Activated gamma-delta T cell treated with Interleukin-2 at 50 U/mL for 16 hours (primary cell): Measurements from ENCODE around the gene GJB2.

Experiments used
- DNase-seq: peaks from one replicate; pipeline ENCODE4 v3.0.0-alpha.2; 2020

GJB2 gene

DNA sequence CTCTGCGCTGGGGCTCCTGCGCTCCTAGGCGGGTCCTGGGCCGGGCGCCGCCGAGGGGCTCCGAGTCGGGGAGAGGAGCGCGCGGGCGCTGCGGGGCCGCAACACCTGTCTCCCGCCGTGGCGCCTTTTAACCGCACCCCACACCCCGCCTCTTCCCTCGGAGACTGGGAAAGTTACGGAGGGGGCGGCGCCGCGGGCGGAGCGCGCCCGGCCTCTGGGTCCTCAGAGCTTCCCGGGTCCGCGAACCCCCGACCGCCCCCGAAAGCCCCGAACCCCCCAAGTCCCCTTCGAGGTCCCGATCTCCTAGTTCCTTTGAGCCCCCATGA lies at the start of gene GJB2:
TSS of gene GJB2 (minus strand) at position 103 of the 326 bp plus-strand sequence. CDS start 3,357 bp downstream, outside the sequence.
- no peak for DNase-seq

DNA sequence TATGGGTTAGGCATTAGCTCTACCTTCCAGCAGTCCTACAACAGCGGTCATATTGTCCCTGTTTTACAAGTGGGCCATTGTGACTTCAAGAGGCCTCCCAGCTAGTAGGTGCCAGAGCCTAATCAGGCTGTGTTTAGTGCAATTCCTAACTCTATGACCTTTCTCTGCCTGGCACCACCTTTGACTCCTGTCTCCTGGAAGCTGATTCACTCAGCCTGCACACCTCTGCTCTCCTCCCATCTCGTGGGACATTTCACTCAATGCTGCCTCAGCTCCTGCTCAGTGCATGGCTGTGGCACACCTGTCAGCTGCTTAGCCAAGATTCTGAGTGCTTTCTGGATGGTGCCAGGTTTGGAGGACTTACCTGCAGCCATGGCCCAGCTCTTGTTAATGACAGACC lies 48.9 kb upstream of the GJB2 start:
- no peak for DNase-seq

DNA sequence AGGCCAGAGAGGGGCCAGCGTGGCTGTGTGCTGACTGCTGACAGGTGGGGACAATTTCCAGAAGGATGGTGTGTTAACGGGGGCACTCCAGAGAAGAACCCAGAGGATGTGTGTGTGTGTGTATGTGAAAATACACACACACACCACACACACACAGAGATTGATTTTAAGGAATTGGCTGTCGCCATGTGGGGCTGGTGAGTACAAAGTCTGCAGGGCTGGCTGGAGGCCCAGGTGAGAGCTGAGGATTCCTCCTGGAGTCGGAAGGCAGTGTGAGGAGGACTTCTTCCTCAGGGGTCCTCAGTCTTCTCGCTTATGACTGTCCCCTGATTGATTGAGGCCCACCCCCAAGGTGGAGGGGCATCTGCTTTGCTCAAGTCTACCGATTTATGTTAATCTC lies 47.0 kb upstream of the GJB2 start:
- DNase-seq, result no peak

GRCh38 chr13:20232556-20233277 lies 40.0 kb upstream of the GJB2 start:
- DNase-seq, result no peak

- DNase-seq, result no peak
Measured at GRCh38 chr13:20231839-20232555, 39.3 kb upstream of the GJB2 start, which contains the start of gene GJB6. Gene GJB6 (minus strand): TSS chr13:20232319. CDS start chr13:20223480, 8,839 bp downstream.

GRCh38 chr13:20230913-20231838 lies 38.4 kb upstream of the GJB2 start:
- no peak for DNase-seq

- DNase-seq, result no peak
Measured at GRCh38 chr13:20227730-20228129, 35.0 kb upstream of the GJB2 start.

DNA sequence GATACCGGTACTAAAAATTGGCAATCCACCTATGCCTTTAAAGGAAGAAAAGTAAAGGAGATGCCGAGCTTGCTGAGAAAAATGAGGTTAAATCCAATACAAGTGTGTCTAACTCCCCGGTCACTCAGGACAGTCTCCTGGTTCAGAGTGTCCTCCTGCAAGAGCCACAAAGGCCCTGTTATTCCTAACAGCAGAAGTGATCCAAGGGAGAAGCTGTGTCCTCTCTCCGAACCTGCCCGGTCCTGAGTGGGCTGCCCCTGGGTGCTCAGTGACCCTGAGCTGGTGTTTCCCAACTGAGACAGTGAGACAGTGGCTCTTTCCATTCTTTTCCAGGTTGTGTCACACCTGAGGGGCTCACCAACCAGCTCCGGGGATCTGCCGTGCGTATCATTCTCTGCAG lies 34.5 kb upstream of the GJB2 start:
- no peak for DNase-seq

DNA sequence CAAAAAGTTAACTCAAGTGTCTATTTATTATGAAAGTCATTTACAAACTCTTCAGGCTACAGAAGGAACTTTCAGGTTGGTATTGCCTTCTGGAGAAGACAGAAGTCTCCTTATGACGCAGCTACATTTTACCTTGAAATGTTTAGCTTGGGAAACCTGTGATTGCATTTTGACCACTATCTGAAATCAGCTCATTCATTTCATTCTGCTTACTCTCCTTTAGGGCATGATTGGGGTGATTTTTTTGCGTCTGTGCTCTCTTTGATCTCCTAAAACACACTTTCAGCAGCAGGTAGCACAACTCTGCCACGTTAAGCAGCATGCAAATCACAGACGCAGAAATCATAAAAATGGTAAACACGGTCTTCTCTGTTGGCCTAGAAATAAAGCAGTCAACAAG lies 29.8 kb upstream of the GJB2 start:
- DNase-seq, result no peak

DNA sequence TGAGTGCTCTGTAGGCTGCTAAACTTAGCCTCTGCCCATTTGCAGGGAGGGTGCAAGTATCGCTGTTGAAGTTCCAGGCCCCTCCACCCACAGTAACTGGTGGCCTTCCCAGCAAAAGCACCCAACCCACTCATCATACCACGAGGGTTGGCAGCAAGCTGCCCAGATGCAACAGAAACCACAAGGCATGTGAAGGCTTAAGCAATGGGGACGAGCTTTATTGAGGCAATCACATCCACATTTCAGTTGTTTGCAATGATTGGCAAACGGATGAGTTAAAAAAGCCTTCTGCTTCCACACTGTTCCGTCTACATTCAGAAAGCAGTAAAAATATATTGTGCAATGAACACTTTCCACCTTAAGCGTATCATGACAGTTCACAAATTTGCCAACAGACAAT lies 29.0 kb upstream of the GJB2 start:
- DNase-seq, result no peak

- DNase-seq, result no peak
Measured at GRCh38 chr13:20219577-20219976, 26.8 kb upstream of the GJB2 start.

GRCh38 chr13:20217168-20217567 lies 24.4 kb upstream of the GJB2 start:
- no peak for DNase-seq

- no peak for DNase-seq
Measured at GRCh38 chr13:20209948-20210347, 17.2 kb upstream of the GJB2 start.

- no peak for DNase-seq
Measured at GRCh38 chr13:20206698-20207235, 14.0 kb upstream of the GJB2 start.

DNA sequence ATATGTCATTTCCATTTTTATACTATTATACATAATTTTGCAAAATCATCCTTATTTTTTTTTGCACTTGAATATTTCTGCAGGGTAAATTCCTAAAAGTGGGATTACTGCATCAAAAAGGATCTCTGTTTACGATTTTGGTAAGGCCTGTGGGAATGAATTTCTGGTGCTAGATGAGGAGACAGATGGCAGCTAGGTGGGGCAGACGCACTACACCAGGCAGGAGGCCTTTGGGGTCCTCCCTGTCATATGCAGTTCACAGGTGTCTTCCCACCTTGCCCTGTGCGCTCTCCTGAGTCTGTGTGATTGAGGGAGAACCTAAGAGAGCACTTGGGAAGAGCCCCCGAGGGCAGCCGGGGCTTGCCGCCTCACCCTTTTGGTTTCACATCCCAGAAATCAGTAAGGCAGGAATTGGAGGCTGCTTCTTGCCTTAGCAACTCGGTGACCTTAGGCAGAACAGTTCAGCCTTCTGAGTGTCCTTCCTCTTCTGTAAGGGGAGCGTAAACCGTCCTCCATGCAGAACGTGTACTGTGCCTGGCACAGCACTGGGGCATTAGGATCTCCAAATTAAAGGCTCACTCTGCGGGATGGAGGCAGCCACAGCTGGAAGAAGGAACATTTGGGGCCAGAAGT lies 13.4 kb upstream of the GJB2 start:
- no peak for DNase-seq

GRCh38 chr13:20198781-20199180 lies 6.0 kb upstream of the GJB2 start:
- no peak for DNase-seq

DNA sequence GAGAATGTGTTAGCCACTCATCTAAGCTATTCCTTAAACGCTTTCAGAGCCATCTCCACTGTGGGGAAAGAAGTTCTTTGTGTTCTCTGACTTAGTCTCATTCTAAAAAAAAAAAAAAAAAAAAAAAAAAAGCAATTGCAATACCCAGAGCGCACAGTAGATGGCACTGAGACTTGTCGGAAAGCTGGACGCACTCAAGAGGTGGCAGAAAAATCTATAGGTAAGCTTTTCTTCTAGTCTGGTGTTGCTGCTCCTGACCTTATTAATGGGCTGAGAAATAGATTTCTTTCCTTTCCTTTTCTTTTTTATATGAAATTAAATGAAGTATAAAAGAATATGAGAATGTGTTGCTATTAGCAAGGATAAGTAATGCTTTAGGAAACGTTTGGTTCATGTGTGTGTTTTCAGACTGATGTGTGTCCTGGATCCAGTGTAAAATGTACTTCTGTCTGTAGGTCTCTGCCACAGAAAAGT lies 4.7 kb upstream of the GJB2 start:
- no peak for DNase-seq

DNA sequence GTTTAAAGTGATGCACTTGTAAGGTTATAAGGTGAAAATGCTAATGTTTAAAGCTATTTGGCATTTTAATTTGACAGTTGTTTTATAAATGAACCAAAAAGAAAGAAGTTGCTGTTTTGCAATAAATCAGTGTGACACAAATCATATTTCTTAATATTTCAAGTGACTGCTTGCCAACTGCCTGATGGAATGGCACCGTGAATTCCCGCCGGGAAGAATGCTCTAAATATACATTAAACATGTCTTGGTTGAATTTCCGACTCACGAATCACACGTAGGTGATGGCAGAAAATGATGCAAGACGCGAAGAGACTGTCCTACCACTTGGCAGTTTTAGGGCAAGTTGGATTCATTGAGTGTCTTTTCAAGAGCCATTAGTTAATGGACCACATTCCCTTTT lies 3.1 kb upstream of the GJB2 start:
- no peak for DNase-seq

DNA sequence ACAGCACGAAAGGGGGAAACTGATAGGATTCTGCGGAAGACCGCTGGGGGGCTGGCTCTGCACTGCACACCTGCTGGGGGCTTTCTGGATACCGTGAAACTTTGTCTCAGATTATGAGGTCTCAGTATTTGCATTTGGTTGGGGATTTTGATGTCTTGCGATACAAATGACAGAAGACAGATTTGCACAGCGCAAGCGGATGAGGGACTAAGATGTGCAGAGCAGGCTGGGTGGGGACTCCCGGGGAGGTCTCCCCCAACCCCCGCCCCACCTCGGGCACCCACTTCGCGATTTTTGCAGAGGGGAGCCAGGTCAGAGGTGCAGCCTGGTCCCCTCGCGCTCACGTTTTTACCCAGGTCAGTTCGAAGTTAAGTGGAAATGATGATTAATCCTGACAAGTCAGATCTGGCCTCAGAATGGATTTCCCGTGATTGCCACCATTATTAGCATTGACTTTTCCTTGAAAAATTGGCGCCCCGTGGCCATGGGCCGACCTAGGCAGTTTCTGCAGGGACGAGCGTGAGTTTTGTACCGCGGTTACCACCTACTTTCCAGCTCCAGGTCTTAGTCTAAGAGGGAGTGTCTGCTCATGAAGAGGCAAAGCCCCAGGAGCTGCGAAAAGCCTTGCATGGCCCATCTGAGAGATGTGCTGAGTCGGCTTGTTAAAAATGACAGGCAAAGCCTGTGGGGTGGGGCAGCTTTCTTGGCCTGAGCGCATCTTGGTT lies 1.3 kb upstream of the GJB2 start:
- DNase-seq, result no peak

GRCh38 chr13:20193162-20193906 lies 596 bp upstream of the GJB2 start:
- DNase-seq, result no peak

- no peak for DNase-seq
Measured at GRCh38 chr13:20192158-20192835, 441 bp downstream of the GJB2 start.
